GM18873 (cell line): ENCODE data around the gene TMEFF2.

Source experiments
- ATAC-seq: cut with Tn5 transposase; IDR thresholded peaks from one replicate; pipeline ENCODE4 v1.9.1; 2021; ENCODE audit warnings: mild to moderate bottlenecking, moderate library complexity, moderate number of reproducible peaks; ENCODE audit not compliant: unreplicated experiment, low FRiP score

The TMEFF2 gene

DNA sequence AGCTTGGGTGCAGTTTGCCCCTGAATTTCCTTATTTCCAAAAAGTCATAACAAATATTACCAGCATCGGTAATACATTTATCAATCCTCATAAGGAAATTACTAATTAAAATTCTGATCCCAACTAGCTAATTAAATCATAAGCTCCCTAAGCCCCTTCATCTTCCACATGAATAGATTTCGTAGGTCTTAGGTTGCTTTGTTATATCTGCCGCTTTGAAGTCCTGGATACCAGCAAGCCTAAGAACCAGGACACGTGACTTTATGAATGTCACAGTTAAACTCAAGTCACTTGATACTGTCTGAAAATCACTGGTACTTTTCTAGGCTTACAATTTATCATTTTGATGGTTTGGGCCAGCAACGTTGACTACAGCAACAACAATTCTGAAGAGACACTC is 213.0 kb downstream of the TMEFF2 start:
- ATAC-seq, result no peak

DNA sequence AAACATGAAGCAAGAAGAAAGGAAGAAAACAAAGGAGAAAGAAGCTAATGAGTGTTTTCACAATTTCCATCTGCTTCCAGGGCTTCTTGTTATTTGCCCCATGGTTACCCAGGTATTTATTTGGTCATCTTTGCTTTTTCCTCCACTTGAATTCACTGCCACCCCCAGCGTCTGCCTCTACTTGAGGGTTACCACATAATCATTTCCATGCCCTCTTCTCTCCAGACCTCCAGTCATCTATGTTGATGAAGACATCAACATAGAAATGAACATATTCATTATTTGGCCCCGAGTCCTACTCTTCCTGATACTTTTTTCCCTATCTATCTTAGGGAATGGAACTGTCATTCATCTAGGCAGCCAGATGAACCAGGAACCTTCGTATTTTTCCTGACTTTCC is 214.2 kb downstream of the TMEFF2 start:
- no peak for ATAC-seq

DNA sequence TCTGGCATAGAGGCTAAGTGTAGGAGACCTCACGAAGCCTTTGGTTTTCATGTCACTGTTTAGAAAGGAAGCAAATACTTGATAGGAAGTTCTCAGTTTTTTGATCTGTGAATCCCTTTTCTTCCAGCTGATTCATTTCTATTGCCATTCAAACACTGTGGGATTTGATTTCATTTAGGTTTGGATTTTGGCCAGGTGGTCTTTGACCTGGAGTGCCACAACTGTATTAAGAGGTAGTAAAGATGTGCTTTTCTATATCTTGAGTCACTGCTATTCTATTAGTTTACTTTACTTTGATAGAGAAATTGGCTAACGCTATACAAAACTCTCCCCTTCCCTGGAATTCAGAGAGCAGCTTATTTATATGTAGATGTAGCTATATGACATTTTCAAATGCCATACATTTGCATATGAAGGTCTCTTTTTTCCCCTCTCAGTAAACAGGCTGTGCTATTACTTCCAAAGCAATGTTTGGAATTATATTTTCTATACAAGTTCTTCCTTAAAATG is 215.5 kb downstream of the TMEFF2 start:
- ATAC-seq, result no peak

DNA sequence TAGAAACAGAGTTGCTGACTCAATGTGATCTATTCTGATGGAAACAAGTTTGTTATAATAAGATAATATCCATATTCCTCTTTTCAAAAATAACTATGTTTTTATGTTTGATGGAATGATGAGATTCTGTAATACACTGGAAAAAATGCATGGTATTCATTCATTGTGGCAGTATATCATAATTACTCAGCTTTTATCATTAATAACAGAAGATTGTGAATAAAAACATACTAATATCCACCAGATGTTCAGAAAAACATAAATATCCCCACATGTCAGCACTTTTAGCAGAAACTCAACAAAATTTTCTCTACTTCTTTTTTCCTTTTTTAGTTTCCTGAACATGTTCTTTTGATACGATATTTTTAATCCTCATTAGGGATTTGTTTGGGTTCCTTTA is 217.0 kb downstream of the TMEFF2 start:
- ATAC-seq, result no peak

DNA sequence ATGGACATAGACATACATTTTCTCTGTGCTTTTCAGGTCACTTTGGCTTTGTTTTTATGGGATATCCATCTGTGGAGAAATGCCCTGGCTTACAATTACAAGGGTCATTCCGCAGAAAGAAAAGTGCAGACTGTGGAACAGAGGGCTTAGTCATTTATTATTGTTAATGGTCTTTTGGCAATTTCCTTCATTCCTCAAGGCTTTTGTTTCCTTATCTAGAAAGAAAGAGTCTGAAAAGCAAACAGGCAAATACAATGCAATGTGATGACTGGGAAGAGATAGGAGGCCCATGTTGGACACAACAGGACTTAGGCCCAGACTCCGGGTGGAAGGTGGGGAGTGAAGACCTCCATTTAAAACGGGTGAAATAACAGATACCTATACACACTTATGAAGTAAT is 218.3 kb downstream of the TMEFF2 start:
- ATAC-seq, result no peak

DNA sequence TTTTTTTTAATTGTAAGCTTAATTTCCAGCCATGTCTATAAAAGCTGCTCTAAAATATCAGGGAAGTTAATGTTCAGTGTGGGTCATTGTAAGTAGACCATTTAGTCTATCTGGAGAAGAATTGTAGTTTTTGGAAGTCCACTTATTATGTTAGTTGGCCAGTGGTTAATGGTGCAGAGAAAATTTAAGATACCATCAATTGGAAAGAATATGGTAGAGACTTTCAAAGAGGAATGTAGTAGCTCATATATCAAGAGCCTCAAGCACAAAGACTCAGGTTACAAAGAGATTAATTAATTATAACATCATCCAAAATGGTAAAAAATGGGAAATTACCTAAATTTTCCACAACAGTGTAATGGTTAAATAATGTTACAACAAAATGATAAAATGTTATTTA is 220.1 kb downstream of the TMEFF2 start:
- ATAC-seq, result no peak

DNA sequence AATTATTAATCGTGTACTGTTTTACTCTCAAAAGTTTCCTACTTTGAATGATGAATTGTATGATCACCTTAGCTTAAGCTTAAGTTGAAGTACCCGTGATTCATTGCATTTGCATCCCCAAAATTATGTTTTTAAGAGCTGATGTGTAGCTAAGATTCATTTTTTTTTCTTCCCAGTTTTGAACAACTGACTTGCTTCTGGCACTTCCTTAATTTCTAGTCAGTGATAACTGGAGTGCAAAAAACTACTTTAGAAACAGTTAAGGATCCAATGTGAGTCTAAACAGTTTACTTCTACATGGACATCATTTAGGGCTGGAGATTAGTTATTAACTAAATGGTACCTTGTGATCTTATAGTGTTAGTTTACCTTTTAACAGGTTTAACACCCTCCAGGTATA is 223.9 kb downstream of the TMEFF2 start:
- ATAC-seq, result no peak

- no peak for ATAC-seq
These were observed 226.6 kb downstream of the TMEFF2 start for GRCh38 chr2:191968120-191968519.

GRCh38 chr2:191965733-191966132 is 229.0 kb downstream of the TMEFF2 start:
- no peak for ATAC-seq

DNA sequence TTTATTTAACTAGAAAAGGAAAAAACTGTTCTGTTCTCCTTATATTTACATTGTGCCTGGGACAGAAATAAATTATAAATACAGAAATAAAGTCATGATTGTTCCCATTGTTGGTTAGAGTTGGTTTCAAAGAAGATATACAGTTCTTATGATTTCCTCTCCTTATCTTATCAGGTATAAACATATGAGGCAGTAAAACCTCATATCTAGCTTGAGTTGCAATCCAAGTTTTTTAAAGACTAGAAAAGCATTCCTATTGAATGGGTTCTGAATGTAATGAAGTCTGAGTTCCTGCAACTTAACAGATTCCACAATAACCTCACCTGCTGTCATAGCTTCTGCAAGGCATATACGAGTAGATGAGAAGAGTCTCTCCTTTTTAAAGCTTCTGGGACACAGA is 233.2 kb downstream of the TMEFF2 start:
- ATAC-seq, result no peak

DNA sequence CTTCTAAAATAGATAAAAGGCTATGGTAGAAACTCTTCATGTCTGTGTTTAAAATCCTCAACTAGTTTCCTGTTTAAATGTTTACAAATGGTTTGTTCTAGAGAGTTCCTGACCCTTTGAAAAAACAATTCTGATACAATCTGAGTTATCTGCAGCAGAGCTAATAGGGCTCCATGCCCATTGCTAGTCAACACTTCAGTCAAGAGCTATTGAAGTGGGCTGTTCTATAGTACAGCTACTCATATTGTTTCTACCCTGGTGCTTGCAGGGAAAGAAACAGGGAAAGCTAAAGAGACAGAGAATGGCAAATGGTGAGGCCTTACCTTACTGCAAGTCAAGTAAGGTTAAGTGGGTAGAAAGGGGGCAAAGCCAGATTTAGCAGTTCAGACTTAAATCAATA is 235.5 kb downstream of the TMEFF2 start:
- no peak for ATAC-seq

DNA sequence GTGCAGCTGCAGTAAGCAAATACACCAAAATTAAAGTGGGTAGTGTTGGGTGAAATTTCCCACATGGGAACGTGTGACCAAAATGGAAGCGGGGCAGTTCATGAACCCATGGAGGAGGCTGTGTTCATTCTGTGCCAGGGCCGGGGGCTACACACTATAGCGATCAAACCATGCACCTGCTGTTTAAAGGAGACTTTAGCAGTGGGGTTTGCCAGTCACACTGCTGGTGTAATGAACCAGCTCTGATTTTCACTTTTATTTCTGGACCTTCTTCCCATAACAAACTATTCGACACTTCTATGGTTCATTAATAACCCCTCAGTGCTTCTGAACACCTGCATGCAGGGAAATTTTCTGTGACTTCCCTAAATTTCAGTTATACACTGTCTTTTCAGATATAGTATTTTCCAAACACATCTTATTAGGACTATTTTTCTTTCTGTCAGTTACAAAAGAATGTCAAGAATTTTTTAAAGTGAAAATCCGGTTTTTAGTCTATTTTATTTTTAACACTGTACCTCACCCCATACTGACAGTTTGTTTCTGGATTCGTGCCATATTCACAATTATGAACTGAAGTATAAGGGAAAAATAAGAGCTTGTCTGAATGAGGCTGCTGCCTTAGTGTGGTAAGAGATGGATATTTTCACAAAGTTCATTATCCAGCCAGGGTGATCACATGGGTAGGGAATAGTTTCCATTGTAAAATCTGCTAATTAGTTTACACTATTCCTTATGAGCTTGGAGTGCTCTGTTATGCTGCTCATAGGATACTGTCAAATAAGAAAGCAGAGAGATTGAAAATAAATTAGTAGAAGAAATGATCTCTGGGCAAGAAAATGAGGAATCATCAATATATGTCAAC is 236.5 kb downstream of the TMEFF2 start:
- no peak for ATAC-seq

GRCh38 chr2:191954451-191954850 is 240.3 kb downstream of the TMEFF2 start:
- ATAC-seq, result no peak

DNA sequence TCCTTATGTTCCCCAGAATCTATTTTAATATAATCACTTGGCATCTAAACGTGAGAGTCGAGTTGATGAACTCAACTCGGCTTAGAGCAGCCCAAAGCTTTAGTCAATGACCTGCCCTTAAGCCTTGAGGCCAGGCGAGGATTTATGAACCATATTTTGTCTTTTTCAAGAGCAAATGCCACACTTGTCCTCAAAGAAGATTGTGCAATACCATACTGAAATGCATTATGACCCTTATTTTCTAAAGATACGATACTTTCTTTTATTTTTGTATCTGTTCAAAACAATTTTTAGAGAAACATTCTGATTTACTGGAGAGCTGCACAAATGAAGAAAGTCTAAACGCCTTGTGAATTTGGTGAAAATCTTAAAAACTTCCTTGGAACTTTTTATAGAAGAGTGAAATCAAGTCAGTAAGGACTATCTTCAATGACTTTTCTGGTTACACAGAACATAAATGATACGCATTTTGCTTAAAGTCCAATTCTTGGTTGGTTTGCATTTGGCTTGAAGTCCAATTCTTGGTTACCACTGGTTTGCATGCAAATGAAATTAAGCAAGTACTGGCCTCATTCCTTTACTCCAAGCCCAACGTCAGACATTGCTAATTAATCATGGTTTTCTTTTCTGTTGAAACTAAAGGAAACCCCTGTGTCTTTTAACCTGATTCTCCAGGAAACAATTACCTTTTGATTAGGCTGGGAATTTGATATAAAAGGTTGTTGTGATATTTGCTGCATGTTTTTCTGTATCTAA is 242.0 kb downstream of the TMEFF2 start:
- ATAC-seq, result no peak

- ATAC-seq, result no peak
These were observed 242.9 kb downstream of the TMEFF2 start for GRCh38 chr2:191951832-191952231.

DNA sequence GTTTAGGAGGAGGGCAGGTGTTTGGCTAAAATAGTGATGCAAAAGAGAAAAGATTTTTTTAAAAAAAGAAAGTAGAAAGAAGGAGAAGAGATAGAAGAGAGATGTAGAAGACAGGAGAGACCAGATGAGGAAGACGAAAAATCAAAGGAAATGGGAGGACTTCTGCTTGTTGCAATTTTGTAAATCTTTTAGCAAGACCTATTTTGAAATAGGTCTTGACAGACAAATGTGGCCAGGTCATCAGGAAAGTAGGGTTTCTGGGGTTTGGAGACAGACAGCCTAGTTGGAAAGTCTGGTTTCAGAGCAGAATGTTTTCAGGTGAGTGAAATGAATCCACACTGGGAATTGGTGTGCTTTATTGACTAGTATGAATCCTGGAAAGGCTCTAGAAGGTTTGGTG is 243.4 kb downstream of the TMEFF2 start:
- no peak for ATAC-seq

GRCh38 chr2:191950132-191950874 is 244.4 kb downstream of the TMEFF2 start:
- ATAC-seq, result no peak

GRCh38 chr2:191947235-191947634 is 247.5 kb downstream of the TMEFF2 start:
- ATAC-seq, result no peak

DNA sequence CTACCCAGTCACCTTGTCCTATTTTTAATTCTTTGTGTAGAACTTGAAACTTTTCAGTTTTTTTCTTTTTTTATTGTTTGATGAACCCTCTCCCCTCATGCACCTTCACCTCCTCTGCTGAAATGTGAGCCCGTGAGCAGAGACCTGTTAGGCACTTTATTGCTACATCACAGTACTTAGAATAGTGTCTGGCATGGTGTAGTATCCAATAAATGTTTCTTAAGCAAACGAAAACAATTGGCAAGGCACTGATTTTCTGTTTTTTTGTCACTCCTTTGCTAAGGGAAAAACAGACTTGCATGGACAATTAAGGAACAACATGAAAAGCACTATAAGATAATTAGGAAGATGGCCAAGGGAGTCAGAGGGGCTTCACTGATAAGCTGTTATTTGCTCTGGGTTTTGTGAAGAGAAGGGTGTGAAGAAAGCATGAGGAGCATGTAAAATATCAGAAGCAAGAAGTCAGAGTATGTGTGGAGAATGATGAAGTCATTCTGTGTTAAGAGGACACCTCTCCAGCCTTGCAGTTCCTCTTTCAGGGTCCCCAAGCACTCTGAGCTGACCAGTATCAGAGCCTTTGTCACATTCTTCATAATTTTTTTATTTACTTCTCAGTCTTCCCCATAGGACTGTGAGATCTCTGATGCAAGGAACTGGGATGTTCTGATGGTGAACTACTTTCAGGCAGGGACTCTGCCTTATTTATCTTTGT is 248.1 kb downstream of the TMEFF2 start:
- no peak for ATAC-seq

DNA sequence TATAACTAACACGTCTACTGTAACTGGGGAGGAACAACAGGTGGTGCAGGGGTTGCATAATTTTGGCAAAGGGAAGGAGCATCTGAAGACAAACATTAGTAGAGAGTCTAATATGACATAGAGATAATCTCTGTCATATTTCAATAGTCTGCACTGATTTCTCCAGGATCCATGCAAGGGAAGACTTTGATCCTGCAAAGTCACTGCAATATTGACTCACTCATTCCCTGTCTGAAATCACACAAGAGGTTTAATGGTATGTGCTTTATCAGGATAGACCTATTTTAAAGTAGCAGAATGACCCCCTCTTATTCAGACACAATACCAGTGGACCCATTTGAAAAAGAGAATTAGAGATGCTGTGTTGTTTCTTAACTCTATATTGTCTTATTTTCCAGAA is 249.1 kb downstream of the TMEFF2 start:
- no peak for ATAC-seq
